Omental fat pad (tissue), 4 donors: ENCODE data around the gene DBNL. TPM values are rescaled to one million over a fixed set of nuclear protein-coding genes. Genes with fewer than 3 reads are reported as not detected.

ENCODE experiments used
- ATAC-seq: fragments of 150-250 bp; one replicate; pipeline ENCODE4 v1.9.1; 2016; ENCODE audit warnings: mild to moderate bottlenecking, moderate library complexity; ENCODE audit not compliant: low FRiP score
- DNase-seq: peaks from one replicate; pipeline ENCODE4 v3.0.0-alpha.2; 2019; ENCODE audit warnings: low spot score
- total RNA-seq, 4 donors: library from RNA; depleted of rRNA; stranded (reverse); fragments of >200 nt; gene quantifications; one replicate each; pipeline ENCODE4 v1.1.0, GENCODE V29; 2016
- TF ChIP-seq, protein P1 (sequence below), 3 donors: fragments of 450-650 bp; IDR thresholded peaks; one replicate each; pipeline ENCODE4 v1.5.1; 2016 to 2017; ENCODE audit warnings: antibody characterized with exemption in 3 of 3, mild to moderate bottlenecking in 3 of 3, moderate library complexity in 2 of 3

Gene DBNL
- total RNA-seq, 4 donors from 2014 or later = 106 to 160 (median 127) TPM

DNA sequence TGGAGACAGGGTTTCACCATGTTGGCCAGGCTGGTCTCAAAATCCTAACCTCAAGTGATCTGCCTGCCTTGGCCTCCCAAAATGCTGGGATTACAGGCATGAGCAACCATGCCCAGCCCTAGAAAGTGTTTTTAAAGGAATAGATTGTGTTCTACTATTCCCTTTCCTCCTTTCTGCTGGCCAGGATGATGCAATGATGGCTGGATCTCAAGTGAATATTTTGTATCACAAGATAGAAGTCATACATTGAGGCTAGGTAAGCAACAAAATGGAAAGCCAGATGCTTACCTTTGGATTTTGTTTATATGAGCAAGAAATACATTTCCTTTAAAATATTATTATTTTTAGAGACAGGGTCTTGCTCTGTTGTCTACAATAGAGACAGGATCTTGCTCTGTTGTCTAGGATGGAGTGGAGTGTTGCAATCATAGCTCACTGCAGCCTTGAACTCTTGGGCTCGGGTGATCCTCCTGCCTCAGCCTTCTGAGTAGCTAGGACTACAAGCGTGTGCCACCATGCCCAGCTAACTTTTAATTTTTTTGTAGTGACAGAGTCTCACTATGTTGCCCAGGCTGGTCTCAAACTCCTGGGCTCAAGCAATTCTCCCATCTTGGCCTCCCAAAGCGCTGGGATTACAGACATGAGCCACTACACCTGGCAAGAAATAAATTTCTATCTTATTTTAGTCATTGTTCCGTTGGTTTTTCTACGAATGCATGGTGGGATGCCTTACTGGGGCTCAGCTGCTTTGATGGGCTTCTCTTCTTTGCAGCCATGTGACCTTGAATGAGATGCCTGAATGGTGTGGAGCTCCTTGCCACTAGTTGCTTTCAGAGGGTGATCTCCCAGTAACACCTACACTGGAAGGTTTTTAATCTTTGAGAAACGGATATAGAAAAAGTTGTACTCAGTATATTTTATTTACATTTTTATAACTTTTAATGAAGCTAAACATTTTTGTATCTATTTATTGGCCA, 53.9 kb downstream of the DBNL start:
- TF ChIP-seq, protein P1, sequence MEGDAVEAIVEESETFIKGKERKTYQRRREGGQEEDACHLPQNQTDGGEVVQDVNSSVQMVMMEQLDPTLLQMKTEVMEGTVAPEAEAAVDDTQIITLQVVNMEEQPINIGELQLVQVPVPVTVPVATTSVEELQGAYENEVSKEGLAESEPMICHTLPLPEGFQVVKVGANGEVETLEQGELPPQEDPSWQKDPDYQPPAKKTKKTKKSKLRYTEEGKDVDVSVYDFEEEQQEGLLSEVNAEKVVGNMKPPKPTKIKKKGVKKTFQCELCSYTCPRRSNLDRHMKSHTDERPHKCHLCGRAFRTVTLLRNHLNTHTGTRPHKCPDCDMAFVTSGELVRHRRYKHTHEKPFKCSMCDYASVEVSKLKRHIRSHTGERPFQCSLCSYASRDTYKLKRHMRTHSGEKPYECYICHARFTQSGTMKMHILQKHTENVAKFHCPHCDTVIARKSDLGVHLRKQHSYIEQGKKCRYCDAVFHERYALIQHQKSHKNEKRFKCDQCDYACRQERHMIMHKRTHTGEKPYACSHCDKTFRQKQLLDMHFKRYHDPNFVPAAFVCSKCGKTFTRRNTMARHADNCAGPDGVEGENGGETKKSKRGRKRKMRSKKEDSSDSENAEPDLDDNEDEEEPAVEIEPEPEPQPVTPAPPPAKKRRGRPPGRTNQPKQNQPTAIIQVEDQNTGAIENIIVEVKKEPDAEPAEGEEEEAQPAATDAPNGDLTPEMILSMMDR (IDR thresholded peaks at IDR 0.05) = no peak
- DNase-seq (no peak), ATAC-seq (no peak)

DNA sequence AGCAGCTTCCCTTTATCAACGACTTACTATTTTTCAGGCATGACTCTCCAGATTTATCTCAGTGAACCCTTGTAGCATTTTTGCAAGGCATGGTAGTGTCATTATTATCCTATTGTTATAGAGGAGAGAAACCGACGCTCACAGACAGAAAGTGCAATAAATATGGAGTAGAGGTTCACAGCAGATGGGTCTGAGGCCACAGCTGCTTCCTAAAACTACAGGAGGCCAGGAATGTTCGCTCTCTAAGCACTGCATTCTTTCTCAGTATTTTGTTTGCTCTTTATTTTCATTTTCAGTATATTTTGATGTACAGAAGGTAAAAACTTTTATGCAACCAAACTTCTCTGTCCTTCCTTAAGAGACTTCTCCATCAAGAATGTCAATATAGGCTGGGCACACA, 55.2 kb downstream of the DBNL start:
- DNase-seq (no peak), ATAC-seq (no peak)
- TF ChIP-seq, protein P1 (IDR thresholded peaks at IDR 0.05) = no peak

DNA sequence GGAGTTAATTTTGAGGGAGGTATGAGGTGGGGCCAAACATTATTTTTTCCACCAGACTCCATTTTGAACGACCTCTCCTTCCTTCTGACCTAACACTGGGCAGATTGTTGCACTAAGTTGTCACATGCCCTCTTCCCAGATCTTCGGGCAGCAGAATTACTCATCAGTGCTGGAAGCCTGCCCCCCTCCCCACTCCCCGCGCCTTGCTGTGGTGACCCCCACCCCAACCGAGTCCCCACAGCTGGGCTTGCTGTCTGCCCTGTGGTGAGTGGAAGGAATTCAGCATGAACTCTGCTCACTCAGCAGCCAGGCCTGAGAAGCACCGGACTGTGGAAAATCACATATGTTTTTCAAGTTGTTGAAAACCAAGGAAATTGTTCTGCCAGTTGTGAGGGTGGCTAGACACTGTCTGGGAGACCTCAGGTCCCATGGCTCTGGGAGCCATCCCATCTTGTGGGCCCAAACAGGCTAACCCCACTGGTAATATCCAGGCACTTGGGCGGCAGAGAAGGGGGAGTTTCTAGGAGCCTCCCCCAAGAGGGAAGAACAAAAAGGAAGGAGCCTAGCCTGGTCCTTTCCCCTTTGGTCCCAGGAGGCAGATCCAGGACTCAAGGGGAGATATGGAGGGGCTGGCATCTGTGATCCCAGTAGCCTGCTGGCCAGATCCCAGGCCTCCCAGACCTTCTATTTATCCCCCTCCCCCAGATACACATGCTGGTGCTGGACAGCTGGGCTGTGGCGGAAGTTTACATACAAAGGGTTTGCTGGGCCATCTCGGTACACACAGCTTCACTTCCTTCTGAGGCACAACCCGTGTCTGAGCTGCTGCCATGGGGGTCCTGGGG, 56.2 kb downstream of the DBNL start:
- TF ChIP-seq, protein P1 (IDR thresholded peaks at IDR 0.05) = no peak
- DNase-seq (no peak), ATAC-seq (no peak)

DNA sequence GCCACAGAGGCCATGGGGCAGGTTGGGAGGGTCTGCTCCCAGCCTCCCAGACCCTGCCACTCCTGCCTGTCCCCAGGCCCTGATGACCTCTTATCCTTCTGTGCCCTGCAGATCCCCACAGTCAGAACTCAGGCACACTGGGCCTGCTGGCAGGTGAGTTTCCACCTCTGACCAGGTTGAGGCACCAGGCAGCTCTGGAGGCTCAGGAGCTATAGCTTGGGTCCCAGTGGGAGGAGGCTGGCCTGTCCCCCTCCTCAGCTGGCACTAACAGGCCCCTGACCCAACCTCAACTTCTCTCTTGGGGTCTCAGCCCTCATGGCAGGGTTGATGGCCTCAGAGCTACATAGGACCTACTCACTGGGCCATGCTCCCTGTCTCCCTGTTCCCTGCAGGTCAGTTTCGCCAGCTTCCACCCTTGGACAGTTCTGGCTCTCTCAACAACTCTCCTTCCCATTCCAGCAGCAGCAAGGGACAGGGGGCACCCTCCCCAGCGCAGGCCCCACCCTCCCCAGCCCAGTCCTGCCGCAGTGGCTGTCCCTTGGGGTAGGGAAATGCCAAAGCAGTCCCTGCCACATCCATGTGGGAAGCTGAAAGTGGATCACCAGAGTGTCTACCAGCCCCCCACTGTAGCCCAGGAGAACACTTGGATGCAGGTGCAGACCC, 56.9 kb downstream of the DBNL start:
- TF ChIP-seq, protein P1 (IDR thresholded peaks at IDR 0.05) = no peak
- ATAC-seq = no peak
- DNase-seq = no peak

DNA sequence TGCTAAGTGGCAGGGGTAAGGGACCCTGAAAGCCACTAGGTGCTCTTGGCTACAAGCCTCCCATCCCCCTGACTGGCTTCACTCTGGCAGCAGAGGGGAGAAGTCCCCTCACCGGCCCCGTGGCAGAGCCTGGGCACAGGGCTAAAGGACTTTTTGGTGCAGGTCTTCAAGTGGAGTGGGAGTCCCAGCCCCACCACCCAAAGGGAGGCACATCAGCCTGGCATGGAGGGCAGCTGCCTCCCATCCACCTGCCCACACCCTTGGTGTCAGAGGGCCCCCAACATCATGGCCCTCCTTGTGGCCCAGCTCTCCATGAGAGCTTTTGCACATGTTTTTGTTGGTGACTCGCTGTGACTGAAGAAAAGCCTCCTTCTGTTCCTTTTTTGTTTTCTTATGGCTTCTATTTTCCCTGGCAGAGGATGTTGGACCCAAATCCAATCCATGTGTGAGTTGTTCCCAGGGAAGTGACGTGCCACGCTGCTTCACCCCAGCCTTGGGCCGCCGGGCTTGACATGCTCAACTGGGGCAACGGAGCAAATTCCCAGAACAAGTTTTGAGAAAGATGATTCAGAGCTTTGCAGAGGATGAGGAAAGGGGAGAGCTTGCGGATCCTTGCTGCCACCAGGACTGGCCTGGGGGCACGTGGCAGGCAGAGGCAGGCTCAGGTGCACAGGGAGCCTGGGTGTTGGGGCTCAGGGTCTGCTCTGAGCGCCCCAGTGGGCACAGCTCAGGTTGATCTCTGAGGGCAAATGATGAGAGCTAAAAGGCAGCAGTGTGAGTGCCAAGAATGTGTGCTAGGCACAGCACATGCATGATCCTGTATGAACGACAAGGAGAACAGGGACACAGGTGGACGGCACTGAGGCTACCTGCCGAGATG, 57.7 kb downstream of the DBNL start:
- DNase-seq (no peak), ATAC-seq (no peak)
- TF ChIP-seq, protein P1 (IDR thresholded peaks at IDR 0.05) = no peak
